Stimulated activated CD8-positive, alpha-beta memory T cell treated with anti-CD3 and anti-CD28 coated beads, Interleukin-4, amount 100 ng/mL, for 4 hours (primary cell): ENCODE data around the gene ZNF853.
"Not testable (repeated sequence)": the region's sequence is repeated elsewhere in the genome, so short reads cannot be mapped to it uniquely, and the experiment has no call there.

Experiments used
- DNase-seq, 2 donors: peaks; one replicate each; pipeline ENCODE4 v3.0.0-alpha.2; 2020; ENCODE audit warnings: low read depth in 2 of 2, low spot score in 1 of 2

Gene ZNF853

GRCh38 chr7:6606866-6607583, 8.4 kb upstream of the ZNF853 start:
- no peak for DNase-seq

DNA sequence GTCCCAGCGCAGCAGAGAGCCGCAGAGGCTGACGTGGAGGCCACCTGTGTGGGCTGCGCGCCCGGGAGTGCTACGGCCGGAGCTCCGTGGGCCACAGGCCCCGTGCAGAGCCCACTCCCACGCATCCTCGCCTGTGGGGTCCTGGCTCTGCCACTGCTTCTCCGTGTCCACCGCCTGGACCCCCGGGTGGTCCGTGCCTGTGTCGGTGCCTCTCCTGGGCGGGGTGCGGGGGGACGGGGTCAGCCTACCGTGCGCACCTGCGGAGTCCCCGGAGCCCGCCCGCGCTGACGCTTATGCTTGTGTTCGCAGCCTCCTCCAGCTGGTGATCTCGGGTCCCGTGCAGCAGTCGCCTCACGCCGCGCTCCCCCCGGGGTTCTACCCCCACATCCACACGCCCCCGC, 7.8 kb upstream of the ZNF853 start:
- DNase-seq, result no peak

- no peak for DNase-seq
Measured at GRCh38 chr7:6608081-6608480, 7.3 kb upstream of the ZNF853 start.

DNA sequence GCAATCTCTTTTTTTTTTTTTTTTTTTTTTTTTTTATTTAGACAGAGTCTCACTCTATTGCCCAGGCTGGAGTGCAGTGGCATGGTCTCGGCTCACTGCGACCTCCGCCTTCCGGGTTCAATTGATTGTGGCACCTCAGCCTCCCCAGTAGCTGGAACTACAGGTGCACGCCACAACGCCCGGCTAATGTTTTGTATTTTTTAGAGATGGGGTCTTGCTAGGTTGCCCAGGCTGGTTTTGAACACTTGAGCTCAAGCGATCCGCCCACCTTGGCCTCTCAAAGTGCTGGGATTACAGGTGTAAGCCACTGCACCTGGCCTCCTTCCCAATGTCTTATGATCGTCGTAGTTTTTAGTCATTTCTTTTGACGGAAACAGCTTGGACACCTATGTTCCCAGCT, 6.6 kb upstream of the ZNF853 start:
- DNase-seq, result no peak

- no peak for DNase-seq
Measured at GRCh38 chr7:6612819-6613218, 2.6 kb upstream of the ZNF853 start.

DNA sequence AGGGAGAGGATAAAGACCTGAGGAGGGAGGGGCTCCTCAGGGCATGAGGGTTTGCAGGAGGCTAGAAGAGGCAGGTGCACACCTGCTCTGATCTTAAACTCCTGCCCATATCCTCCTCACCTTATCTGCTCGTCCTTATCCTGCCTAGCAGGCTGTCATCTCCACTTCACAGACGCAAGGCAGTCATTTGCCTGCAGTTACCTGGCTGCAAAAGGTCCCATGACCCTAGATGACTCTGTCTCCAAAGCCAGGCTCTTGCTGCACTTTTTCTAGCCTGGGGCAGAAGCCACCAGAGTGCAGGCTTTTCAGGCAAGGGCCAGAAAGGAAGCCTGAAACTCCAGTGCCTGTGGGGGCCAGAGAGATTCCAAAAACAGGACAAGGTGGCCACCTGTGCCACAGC, 1.7 kb upstream of the ZNF853 start:
- no peak for DNase-seq

GRCh38 chr7:6615723-6616555, 529 bp downstream of the ZNF853 start:
- DNase-seq, result no peak

DNA sequence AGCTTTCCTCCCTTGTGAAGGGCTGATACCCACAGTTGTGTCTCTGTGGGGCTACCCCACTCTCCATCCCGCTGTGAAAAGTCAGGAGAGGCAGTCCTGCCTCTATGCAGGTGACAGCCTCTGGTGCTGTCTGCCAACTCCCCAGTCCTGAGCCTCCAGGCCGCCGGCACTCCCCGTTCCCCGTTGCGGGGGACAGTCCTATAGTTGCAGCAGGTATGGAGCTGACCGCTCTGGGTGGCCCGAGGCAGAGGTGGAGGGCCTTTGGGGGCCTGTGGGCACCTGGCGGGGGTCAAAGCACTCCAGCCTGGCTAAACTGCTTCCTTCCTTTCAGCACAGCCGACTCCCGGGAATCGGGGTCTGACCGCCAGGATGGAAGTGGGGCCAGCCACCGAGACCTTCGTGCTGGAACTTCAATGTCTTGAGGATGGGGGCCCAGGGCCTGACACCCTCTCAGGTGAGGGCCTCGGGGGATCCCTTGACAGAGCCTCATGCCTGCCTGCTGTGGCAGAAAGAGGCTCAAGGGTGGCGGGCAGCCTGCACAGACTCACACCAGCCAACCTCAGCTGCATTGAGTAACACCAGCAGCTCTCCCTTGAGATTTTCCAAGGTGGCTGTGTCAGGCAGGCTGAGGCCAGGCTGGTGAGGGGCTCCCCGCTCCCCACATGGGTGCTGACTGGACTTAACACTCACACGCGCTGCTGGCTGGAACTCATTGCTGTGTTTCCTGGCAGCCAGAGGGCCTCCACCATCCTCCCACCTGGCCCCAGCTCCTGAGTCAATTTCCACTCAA, 1.6 kb downstream of the ZNF853 start:
- no peak for DNase-seq

GRCh38 chr7:6618621-6619020, 3.2 kb downstream of the ZNF853 start:
- no peak for DNase-seq

DNA sequence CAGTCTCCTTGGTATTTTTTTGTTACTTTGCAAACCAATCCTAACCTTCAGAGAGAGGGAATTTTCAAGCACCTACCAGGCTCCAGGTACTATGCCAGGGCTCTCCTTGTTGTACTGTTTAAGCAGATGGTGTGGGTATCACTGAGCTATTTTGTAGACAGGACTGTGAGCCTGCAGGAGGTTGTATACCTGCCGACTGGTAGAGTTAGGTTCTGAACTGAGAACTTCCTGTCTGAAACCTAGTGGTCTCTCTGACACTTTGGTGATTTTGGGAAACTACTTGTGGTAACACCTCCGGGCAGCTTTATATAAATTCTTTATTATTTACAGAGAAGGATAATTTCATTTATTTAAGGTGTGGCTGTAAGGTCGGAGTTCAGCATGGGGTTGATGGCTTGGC, 4.6 kb downstream of the ZNF853 start:
- no peak for DNase-seq

GRCh38 chr7:6621195-6622133, 6.1 kb downstream of the ZNF853 start:
- no peak for DNase-seq

DNA sequence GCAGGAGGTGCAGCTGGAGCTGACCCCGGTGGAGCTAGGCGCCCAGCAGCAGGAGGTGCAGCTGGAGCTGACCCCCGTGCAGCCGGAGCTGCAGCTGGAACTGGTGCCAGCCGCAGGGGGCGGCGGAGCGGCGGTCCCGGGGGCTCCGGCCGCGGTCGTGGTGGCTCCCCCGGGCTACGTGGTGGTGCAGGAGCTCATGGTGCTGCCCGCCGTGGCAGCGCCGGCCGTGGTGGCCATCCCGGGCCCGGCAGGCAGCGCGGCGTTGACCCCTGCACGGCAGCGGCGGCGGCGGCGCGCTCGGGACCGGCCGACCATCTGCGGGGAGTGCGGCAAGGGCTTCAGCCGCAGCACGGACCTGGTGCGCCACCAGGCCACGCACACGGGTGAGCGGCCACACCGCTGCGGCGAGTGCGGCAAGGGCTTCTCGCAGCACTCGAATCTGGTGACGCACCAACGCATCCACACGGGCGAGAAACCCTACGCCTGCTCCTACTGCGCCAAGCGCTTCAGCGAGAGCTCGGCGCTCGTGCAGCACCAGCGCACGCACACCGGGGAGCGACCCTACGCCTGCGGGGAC, 6.8 kb downstream of the ZNF853 start:
- DNase-seq, result no peak

- DNase-seq, result no peak
Measured at GRCh38 chr7:6623589-6624245, 8.3 kb downstream of the ZNF853 start.

DNA sequence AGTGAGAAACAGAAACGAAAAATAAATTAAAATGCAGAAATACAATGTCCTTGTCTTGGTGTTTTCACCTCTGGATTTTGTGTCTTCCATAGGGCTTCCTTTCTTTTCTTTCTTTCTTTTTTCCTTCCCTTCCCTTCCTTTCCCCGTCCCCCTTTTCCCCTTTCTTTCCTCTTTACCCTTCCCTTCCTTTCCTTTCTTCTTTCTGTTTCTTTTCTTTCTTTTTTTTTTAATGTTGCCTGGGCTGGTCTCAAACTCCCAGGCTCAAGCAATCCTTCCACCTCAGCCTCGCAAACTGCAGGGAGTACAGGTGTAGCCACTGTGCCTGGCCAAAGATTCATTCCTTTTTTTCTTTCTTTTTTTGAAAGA, 8.8 kb downstream of the ZNF853 start:
- no peak for DNase-seq

DNA sequence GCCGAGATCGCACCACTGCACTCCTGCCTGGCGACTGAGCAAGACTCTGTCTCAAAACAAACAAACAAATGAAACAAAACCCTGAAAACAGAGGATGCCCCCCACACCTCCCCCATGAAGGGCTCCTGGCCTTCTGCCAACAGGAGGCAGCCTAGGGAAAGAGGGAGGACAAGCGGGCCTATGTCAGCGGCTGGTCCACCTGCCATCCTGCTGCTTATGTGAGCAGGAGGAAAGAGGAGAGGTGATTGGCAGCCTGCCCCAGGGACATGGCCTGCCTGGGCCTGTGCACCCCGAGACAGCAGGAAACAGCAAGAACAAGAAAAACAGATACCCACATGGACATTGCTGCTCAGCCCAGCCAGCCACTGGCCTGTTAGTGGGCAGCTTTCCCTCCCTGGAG, 12.6 kb downstream of the ZNF853 start:
- DNase-seq, result no peak

- no peak for DNase-seq
Measured at GRCh38 chr7:6630007-6630849, 14.8 kb downstream of the ZNF853 start.

DNA sequence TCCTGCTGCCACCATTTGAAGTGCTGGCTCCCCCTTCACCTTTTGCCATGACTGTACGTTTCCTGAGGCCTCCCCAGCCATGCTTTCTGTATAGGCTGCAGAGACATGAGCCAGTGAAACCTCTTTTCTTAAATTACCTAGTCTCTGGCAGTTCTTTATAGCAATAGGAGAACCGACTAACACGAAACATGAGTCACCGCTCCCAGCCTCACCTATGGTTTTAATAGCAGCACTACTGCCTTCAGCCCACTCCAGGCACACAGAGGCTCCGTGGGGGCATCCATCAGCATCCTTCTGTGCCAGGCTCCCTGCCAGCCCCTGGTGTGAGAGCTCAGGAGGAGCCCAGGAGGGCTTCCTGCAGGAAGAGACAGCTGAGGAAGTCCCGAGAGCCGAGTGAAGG, 16.2 kb downstream of the ZNF853 start:
- no peak for DNase-seq

DNA sequence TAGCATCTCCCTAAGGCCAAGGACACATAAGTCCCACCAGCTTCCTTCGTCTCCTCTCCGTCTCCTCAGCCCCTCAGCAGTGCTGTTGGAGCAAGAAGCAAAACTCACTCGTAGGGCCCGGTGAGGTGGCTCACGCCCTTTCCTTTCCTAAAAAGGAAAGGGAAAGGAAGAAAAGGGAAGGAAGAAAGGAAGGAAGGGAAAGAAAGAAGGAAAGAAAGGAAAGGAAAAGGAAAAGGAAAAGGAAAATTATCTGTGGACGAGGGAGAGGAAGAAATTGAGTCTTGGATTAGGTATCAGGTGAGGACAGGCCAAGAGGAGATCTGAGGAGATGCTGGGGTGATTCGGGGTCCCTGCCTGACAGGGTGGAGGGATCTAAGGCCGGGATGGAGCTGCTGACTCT, 18.6 kb downstream of the ZNF853 start:
- no peak for DNase-seq

DNA sequence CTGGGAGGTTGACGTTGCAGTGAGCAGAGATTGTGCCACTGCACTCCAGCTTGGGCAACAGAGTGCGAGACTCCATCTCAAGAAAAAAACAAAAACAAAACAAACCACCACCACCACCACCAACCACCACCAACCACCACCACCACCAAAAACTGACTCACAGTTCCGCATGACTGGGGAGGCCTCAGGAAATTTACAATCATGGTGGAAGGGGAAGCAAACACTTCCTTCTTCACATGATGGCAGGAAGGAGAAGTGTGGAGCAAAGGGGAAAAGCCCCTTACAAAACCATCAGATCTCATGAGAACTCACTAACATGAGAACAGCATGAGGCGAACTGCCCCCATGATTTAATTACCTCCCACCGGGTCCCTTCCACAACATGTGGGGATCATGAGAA, 19.6 kb downstream of the ZNF853 start:
- DNase-seq, result not testable (repeated sequence)
